SH-SY5Y (cell line): ENCODE measurements around the gene TERB1.

Experiments
- GATA2 ChIP-seq: IDR thresholded peaks from 2 replicates; pipeline ENCODE4 v1.6.1; 2011; ENCODE audit warnings: mild to moderate bottlenecking, low read depth, low read length
- GATA3 ChIP-seq: IDR thresholded peaks from 2 replicates; pipeline ENCODE4 v1.6.1; 2011; ENCODE audit warnings: low read depth, mild to moderate bottlenecking, low read length, moderate library complexity

- TF ChIP-seq GATA2, result no peak
- TF ChIP-seq GATA3, result no peak
These were observed 46.8 kb upstream of the TERB1 start for GRCh38 chr16:66848172-66848571.
